Measurements from ENCODE around the gene PCSK5.

PCSK5 gene

GRCh38 chr9:76020652-76021051 lies 130.2 kb downstream of the PCSK5 start:
- WGBS, result 99% methylated on average over 6 of the region's 10 CpGs
- Histone ChIP-seq H3K27me3 (ENCODE audit: control insufficient read depth in 1 of 2, insufficient read depth in 1 of 2, low read length in 2 of 2) (no peaks in the 10 kb centered on the region), H3K9ac (ENCODE audit: low read length) (no peak overlapping the region), H3K27ac (ENCODE audit: low read length, poor library complexity, severe bottlenecking) (no peak overlapping the region), H4K91ac (ENCODE audit: low read length) (no peak overlapping the region), H2BK12ac (ENCODE audit: low read length in 2 of 2) (no peak overlapping the region), H2BK120ac (ENCODE audit: low read depth, low read length) (no peak overlapping the region), H2BK5ac (ENCODE audit: low read depth, low read length, poor library complexity, severe bottlenecking) (no peak overlapping the region), H3K14ac (ENCODE audit: low read length in 2 of 2) (no peak overlapping the region), H3K18ac (ENCODE audit: low read depth in 1 of 2, low read length in 2 of 2) (no peak overlapping the region), H2AK5ac (ENCODE audit: low read length, severe bottlenecking) (no peak overlapping the region), H3K79me1 (replicated peaks; ENCODE audit: low read length, poor library complexity, severe bottlenecking) (no peaks in the 10 kb centered on the region), H3K9me3 (ENCODE audit: control insufficient read depth, low read length) (no peaks in the 10 kb centered on the region), H3K4me3 (ENCODE audit: insufficient read depth in 1 of 2, low read depth in 1 of 2, low read length in 2 of 2) (no peak overlapping the region), H3K4ac (ENCODE audit: low read depth in 1 of 2, low read length in 2 of 2) (no peak overlapping the region), H3K4me1 (ENCODE audit: control insufficient read depth, insufficient read depth, low read depth, low read length) (no peaks in the 10 kb centered on the region), H3K23ac (ENCODE audit: low read length in 2 of 2) (no peak overlapping the region), H2BK15ac (ENCODE audit: low read depth, poor library complexity, severe bottlenecking) (no peak overlapping the region), H3K4me2 (ENCODE audit: low read length, poor library complexity, severe bottlenecking) (no peak overlapping the region), H4K8ac (ENCODE audit: low read length) (no peak overlapping the region), H3K36me3 (ENCODE audit: control insufficient read depth in 1 of 2, insufficient read depth in 2 of 2, low read depth in 1 of 2, low read length in 2 of 2) (no peaks in the 10 kb centered on the region), H2AFZ (ENCODE audit: low read depth, low read length) (no peak overlapping the region)
- DNase-seq, result no peak

- no peak overlapping the region for H2AFZ ChIP-seq (ENCODE audit: low read depth, low read length)
- no peak overlapping the region for H3K18ac ChIP-seq (ENCODE audit: low read depth in 1 of 2, low read length in 2 of 2)
- DNase-seq, result no peak
- H3K79me1 ChIP-seq (replicated peaks; ENCODE audit: low read length, poor library complexity, severe bottlenecking), result no peaks in the 10 kb centered on the region
- H3K36me3 ChIP-seq (ENCODE audit: control insufficient read depth in 1 of 2, insufficient read depth in 2 of 2, low read depth in 1 of 2, low read length in 2 of 2), result no peaks in the 10 kb centered on the region
- H2BK5ac ChIP-seq (ENCODE audit: low read depth, low read length, poor library complexity, severe bottlenecking), result no peak overlapping the region
- H4K8ac ChIP-seq (ENCODE audit: low read length), result no peak overlapping the region
- H2AK5ac ChIP-seq (ENCODE audit: low read length, severe bottlenecking), result no peak overlapping the region
- H3K4me3 ChIP-seq (ENCODE audit: insufficient read depth in 1 of 2, low read depth in 1 of 2, low read length in 2 of 2), result no peak overlapping the region
- no peaks in the 10 kb centered on the region for H3K9me3 ChIP-seq (ENCODE audit: control insufficient read depth, low read length)
- H2BK120ac ChIP-seq (ENCODE audit: low read depth, low read length), result no peak overlapping the region
- H3K23ac ChIP-seq (ENCODE audit: low read length in 2 of 2), result no peak overlapping the region
- no peak overlapping the region for H3K14ac ChIP-seq (ENCODE audit: low read length in 2 of 2)
- H3K4ac ChIP-seq (ENCODE audit: low read depth in 1 of 2, low read length in 2 of 2), result no peak overlapping the region
- H2BK15ac ChIP-seq (ENCODE audit: low read depth, poor library complexity, severe bottlenecking), result no peak overlapping the region
- no peak overlapping the region for H3K27ac ChIP-seq (ENCODE audit: low read length, poor library complexity, severe bottlenecking)
- no peak overlapping the region for H3K4me2 ChIP-seq (ENCODE audit: low read length, poor library complexity, severe bottlenecking)
- H4K91ac ChIP-seq (ENCODE audit: low read length), result no peak overlapping the region
- WGBS, result 86% methylated on average over 1 of the region's 5 CpGs
- no peaks in the 10 kb centered on the region for H3K4me1 ChIP-seq (ENCODE audit: control insufficient read depth, insufficient read depth, low read depth, low read length)
- no peaks in the 10 kb centered on the region for H3K27me3 ChIP-seq (ENCODE audit: control insufficient read depth in 1 of 2, insufficient read depth in 1 of 2, low read length in 2 of 2)
- H2BK12ac ChIP-seq (ENCODE audit: low read length in 2 of 2), result no peak overlapping the region
- H3K9ac ChIP-seq (ENCODE audit: low read length), result no peak overlapping the region
Observed at GRCh38 chr9:76022317-76022716, 131.8 kb downstream of the PCSK5 start.

GRCh38 chr9:76023715-76024195 lies 133.3 kb downstream of the PCSK5 start:
- no peak overlapping the region for H3K27ac ChIP-seq (ENCODE audit: low read length, poor library complexity, severe bottlenecking)
- H3K4me3 ChIP-seq (ENCODE audit: insufficient read depth in 1 of 2, low read depth in 1 of 2, low read length in 2 of 2), result no peak overlapping the region
- no peak overlapping the region for H4K8ac ChIP-seq (ENCODE audit: low read length)
- no peak overlapping the region for H3K23ac ChIP-seq (ENCODE audit: low read length in 2 of 2)
- no peak overlapping the region for H3K18ac ChIP-seq (ENCODE audit: low read depth in 1 of 2, low read length in 2 of 2)
- no peak for DNase-seq
- no peak overlapping the region for H2BK5ac ChIP-seq (ENCODE audit: low read depth, low read length, poor library complexity, severe bottlenecking)
- no peak overlapping the region for H4K91ac ChIP-seq (ENCODE audit: low read length)
- no peak overlapping the region for H2AK5ac ChIP-seq (ENCODE audit: low read length, severe bottlenecking)
- no peaks in the 10 kb centered on the region for H3K9me3 ChIP-seq (ENCODE audit: control insufficient read depth, low read length)
- no peak overlapping the region for H3K4me2 ChIP-seq (ENCODE audit: low read length, poor library complexity, severe bottlenecking)
- no peak overlapping the region for H3K4ac ChIP-seq (ENCODE audit: low read depth in 1 of 2, low read length in 2 of 2)
- no peak overlapping the region for H2BK15ac ChIP-seq (ENCODE audit: low read depth, poor library complexity, severe bottlenecking)
- H3K4me1 ChIP-seq (ENCODE audit: control insufficient read depth, insufficient read depth, low read depth, low read length), result no peaks in the 10 kb centered on the region
- no peak overlapping the region for H2AFZ ChIP-seq (ENCODE audit: low read depth, low read length)
- H3K9ac ChIP-seq (ENCODE audit: low read length), result no peak overlapping the region
- WGBS, result 85% methylated on average over 7 of the region's 7 CpGs
- H2BK12ac ChIP-seq (ENCODE audit: low read length in 2 of 2), result no peak overlapping the region
- no peak overlapping the region for H2BK120ac ChIP-seq (ENCODE audit: low read depth, low read length)
- H3K79me1 ChIP-seq (replicated peaks; ENCODE audit: low read length, poor library complexity, severe bottlenecking), result no peaks in the 10 kb centered on the region
- no peak overlapping the region for H3K14ac ChIP-seq (ENCODE audit: low read length in 2 of 2)
- no peaks in the 10 kb centered on the region for H3K27me3 ChIP-seq (ENCODE audit: control insufficient read depth in 1 of 2, insufficient read depth in 1 of 2, low read length in 2 of 2)
- no peaks in the 10 kb centered on the region for H3K36me3 ChIP-seq (ENCODE audit: control insufficient read depth in 1 of 2, insufficient read depth in 2 of 2, low read depth in 1 of 2, low read length in 2 of 2)

GRCh38 chr9:76025286-76025685 lies 134.8 kb downstream of the PCSK5 start:
- Histone ChIP-seq H3K4me1 (ENCODE audit: control insufficient read depth, insufficient read depth, low read depth, low read length) (no peaks in the 10 kb centered on the region), H3K9me3 (ENCODE audit: control insufficient read depth, low read length) (no peaks in the 10 kb centered on the region), H3K4me3 (ENCODE audit: insufficient read depth in 1 of 2, low read depth in 1 of 2, low read length in 2 of 2) (no peak overlapping the region), H2BK5ac (ENCODE audit: low read depth, low read length, poor library complexity, severe bottlenecking) (no peak overlapping the region), H3K27ac (ENCODE audit: low read length, poor library complexity, severe bottlenecking) (no peak overlapping the region), H3K36me3 (ENCODE audit: control insufficient read depth in 1 of 2, insufficient read depth in 2 of 2, low read depth in 1 of 2, low read length in 2 of 2) (no peaks in the 10 kb centered on the region), H3K18ac (ENCODE audit: low read depth in 1 of 2, low read length in 2 of 2) (no peak overlapping the region), H3K14ac (ENCODE audit: low read length in 2 of 2) (no peak overlapping the region), H3K27me3 (ENCODE audit: control insufficient read depth in 1 of 2, insufficient read depth in 1 of 2, low read length in 2 of 2) (no peaks in the 10 kb centered on the region), H3K4me2 (ENCODE audit: low read length, poor library complexity, severe bottlenecking) (no peak overlapping the region), H4K8ac (ENCODE audit: low read length) (no peak overlapping the region), H2AFZ (ENCODE audit: low read depth, low read length) (no peak overlapping the region), H2BK120ac (ENCODE audit: low read depth, low read length) (no peak overlapping the region), H3K23ac (ENCODE audit: low read length in 2 of 2) (no peak overlapping the region), H2AK5ac (ENCODE audit: low read length, severe bottlenecking) (no peak overlapping the region), H3K79me1 (replicated peaks; ENCODE audit: low read length, poor library complexity, severe bottlenecking) (no peaks in the 10 kb centered on the region), H3K9ac (ENCODE audit: low read length) (no peak overlapping the region), H4K91ac (ENCODE audit: low read length) (no peak overlapping the region), H2BK15ac (ENCODE audit: low read depth, poor library complexity, severe bottlenecking) (no peak overlapping the region), H2BK12ac (ENCODE audit: low read length in 2 of 2) (no peak overlapping the region), H3K4ac (ENCODE audit: low read depth in 1 of 2, low read length in 2 of 2) (no peak overlapping the region)
- no peak for DNase-seq
- WGBS, result no CpG with 5 or more reads among the region's 1 CpG
